Esophagus muscularis mucosa (tissue), 4 donors: ENCODE results near the gene SZRD1. TPM values are rescaled to one million over a fixed set of nuclear protein-coding genes. Genes with fewer than 3 reads are reported as not detected.

ENCODE experiments used
- DNase-seq: peaks from one replicate; pipeline ENCODE4 v3.0.0-alpha.2; 2017; ENCODE audit errors: extremely low spot score
- H3K27ac ChIP-seq, 4 donors: fragments of 200-600 bp; sonication (generic); replicated peaks in 1 of 4; 1 replicate in 3 of 4; 2 replicates in 1 of 4; pipeline ENCODE4 v1.5.1; 2016 to 2019; ENCODE audit warnings: mild to moderate bottlenecking in 1 of 4
- H3K27me3 ChIP-seq, 4 donors: fragments of 200-600 bp; sonication (generic); one replicate each; pipeline versions ENCODE4 v1.5.1 to v1.6.0; 2016 to 2019
- H3K36me3 ChIP-seq, 4 donors: fragments of 200-600 bp; sonication (generic); one replicate each; pipeline ENCODE4 v1.5.1; 2016 to 2019
- H3K4me1 ChIP-seq, 4 donors: fragments of 200-600 bp; sonication (generic); one replicate each; pipeline ENCODE4 v1.5.1; 2016 to 2019
- H3K4me3 ChIP-seq, 4 donors: fragments of 200-600 bp; sonication (generic); 1 replicate in 2 of 4; 2 replicates in 2 of 4; pipeline ENCODE4 v1.5.1; 2016 to 2019; ENCODE audit warnings: mild to moderate bottlenecking in 4 of 4, moderate library complexity in 1 of 4
- H3K9me3 ChIP-seq, 4 donors: fragments of 200-600 bp; sonication (generic); 1 replicate in 3 of 4; 2 replicates in 1 of 4; pipeline ENCODE4 v1.5.1; 2016 to 2019
- EP300 ChIP-seq: sonication (generic); formaldehyde crosslinking; IDR thresholded peaks from one replicate; pipeline ENCODE4 v1.6.1; 2017; ENCODE audit warnings: antibody characterized with exemption
- POLR2A ChIP-seq: fragments of 450-650 bp; IDR thresholded peaks from one replicate; pipeline ENCODE4 v1.6.1; 2017; ENCODE audit warnings: antibody characterized with exemption, moderate library complexity, mild to moderate bottlenecking, low read depth
- POLR2AphosphoS5 ChIP-seq, 2 donors: sonication (generic); formaldehyde crosslinking; IDR thresholded peaks; one replicate each; pipeline ENCODE4 v1.6.1; 2017; ENCODE audit warnings: antibody characterized with exemption in 2 of 2
- WGBS: methylation state at CpG from one replicate; pipeline ENCODE4 v1.1.5; 2018; 5-methylcytosine and 5-hydroxymethylcytosine counted together
- intact Hi-C: fragments of 100-400 bp; cut with DNase I; formaldehyde crosslinking; loops from one replicate; pipeline ENCODE4 v1.15.1; 2023
- total RNA-seq, 4 donors: library from RNA; depleted of rRNA; stranded (reverse); fragments of >200 nt; gene quantifications; one replicate each; pipeline versions ENCODE4 v1.1.0 to v1.2.1, GENCODE V29; 2016
- TF ChIP-seq, protein P1 (sequence below), 3 experiments: fragments of 200-600 bp in 2 of 3; fragments of 450-650 bp in 1 of 3; sonication (generic) in 2 of 3; IDR thresholded peaks; one replicate each; pipeline ENCODE4 v1.5.1; 2017 to 2019; ENCODE audit warnings: antibody characterized with exemption in 3 of 3, mild to moderate bottlenecking in 2 of 3, moderate library complexity in 1 of 3

SZRD1 gene
- total RNA-seq, 4 donors from 2014 or later: 70.2 to 110 (median 98.3) TPM

DNA sequence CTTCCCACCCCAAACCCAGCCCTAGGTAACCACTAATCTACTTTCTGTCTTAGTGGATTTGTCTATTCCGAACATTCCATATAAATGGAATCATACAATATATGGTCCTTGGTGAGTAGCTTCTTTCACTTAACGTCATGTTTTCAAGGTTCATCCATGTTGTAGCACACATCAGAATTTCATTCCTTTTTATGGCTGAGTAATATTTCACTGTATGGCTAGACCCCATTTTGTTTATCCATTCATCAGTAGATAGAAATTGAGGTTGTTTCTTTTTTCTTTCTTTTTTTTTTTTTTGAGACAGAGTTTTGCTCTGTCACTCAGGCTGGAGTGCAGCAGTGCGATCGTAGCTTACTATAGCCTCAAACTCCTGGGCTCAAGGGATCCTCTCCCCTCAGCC, 67.0 kb downstream of the SZRD1 start:
- no peak for DNase-seq
- H3K27me3 ChIP-seq: peaks cover 0 to 4% (median 0%) of the 10 kb centered on the region in 4 donors
- intact Hi-C loops: no loop called here
- H3K4me3 ChIP-seq: no peak overlapping the region
- H3K9me3 ChIP-seq: no peaks in the 10 kb centered on the region
- 97% methylated on average over 4 of the region's 4 CpGs for WGBS
- H3K27ac ChIP-seq: no peak overlapping the region
- no peaks in the 10 kb centered on the region for H3K4me1 ChIP-seq
- TF ChIP-seq POLR2A (no peak), EP300 (no peak), POLR2AphosphoS5 (IDR thresholded peaks at IDR 0.05) (no peak)
- TF ChIP-seq, protein P1, sequence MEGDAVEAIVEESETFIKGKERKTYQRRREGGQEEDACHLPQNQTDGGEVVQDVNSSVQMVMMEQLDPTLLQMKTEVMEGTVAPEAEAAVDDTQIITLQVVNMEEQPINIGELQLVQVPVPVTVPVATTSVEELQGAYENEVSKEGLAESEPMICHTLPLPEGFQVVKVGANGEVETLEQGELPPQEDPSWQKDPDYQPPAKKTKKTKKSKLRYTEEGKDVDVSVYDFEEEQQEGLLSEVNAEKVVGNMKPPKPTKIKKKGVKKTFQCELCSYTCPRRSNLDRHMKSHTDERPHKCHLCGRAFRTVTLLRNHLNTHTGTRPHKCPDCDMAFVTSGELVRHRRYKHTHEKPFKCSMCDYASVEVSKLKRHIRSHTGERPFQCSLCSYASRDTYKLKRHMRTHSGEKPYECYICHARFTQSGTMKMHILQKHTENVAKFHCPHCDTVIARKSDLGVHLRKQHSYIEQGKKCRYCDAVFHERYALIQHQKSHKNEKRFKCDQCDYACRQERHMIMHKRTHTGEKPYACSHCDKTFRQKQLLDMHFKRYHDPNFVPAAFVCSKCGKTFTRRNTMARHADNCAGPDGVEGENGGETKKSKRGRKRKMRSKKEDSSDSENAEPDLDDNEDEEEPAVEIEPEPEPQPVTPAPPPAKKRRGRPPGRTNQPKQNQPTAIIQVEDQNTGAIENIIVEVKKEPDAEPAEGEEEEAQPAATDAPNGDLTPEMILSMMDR (IDR thresholded peaks at IDR 0.05): no peak
- no peaks in the 10 kb centered on the region for H3K36me3 ChIP-seq

- no peaks in the 10 kb centered on the region for H3K9me3 ChIP-seq
- TF ChIP-seq, protein P1 (IDR thresholded peaks at IDR 0.05): no peak
- TF ChIP-seq EP300: no peak
- TF ChIP-seq POLR2A: no peak
- no peak for TF ChIP-seq POLR2AphosphoS5 (IDR thresholded peaks at IDR 0.05)
- no peaks in the 10 kb centered on the region for H3K4me1 ChIP-seq
- H3K36me3 ChIP-seq: no peaks in the 10 kb centered on the region
- 58% methylated on average over 2 of the region's 2 CpGs for WGBS
- no peak for DNase-seq
- no peak overlapping the region for H3K27ac ChIP-seq
- H3K4me3 ChIP-seq: no peak overlapping the region
- intact Hi-C loops: no loop called here
- H3K27me3 ChIP-seq: peaks cover 0 to 4% (median 0%) of the 10 kb centered on the region in 4 donors
Measured at GRCh38 chr1:16434501-16434900, 67.5 kb downstream of the SZRD1 start.

GRCh38 chr1:16436946-16437474, 70.0 kb downstream of the SZRD1 start, which contains the start of gene SPATA21:
Gene SPATA21 (minus strand): TSS chr1:16437424. CDS start chr1:16431371, 6,053 bp downstream.
- Histone ChIP-seq H3K4me1 (peaks cover 12 to 20% (median 17%) of the 10 kb centered on the region in 4 donors), H3K4me3 (no peak within 1 kb of the TSS), H3K9me3 (no peaks in the 10 kb centered on the region), H3K27ac (no peak within 1 kb of the TSS), H3K27me3 (peaks cover 0 to 4% (median 0%) of the 10 kb centered on the region in 4 donors), H3K36me3 (no peaks in the 10 kb centered on the region)
- WGBS: 69% methylated on average over 3 of the region's 3 CpGs
- no peak for DNase-seq
- intact Hi-C loops: no loop called here
- no peak for TF ChIP-seq EP300
- TF ChIP-seq POLR2A: no peak
- TF ChIP-seq, protein P1 (IDR thresholded peaks at IDR 0.05): no peak
- TF ChIP-seq POLR2AphosphoS5 (IDR thresholded peaks at IDR 0.05): no peak

DNA sequence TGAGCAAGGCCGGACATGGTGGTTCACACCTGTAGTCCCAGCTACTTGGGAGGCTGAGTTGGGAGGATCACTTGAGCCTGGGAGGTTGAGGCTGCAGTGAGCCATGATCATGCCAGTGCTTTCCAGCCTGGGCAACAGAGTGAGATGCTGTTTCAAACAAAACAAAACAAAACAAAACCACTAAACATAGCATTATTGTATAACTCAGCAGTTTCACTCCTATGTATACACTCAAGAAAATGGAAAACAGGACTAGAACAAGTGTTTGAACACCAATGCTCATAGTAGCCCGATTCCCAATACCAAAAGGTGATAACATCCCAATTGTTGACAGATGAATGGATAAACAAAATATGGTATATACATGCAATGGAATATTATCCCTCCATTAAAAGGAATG, 71.5 kb downstream of the SZRD1 start:
- peaks cover 27 to 35% (median 30%) of the 10 kb centered on the region in 4 donors for H3K4me1 ChIP-seq
- intact Hi-C loops: no loop called here
- H3K27me3 ChIP-seq: no peaks in the 10 kb centered on the region
- DNase-seq: no peak
- peaks cover 0 to 7% (median 3%) of the 10 kb centered on the region in 4 donors for H3K36me3 ChIP-seq
- H3K27ac ChIP-seq: no peak overlapping the region
- no peak overlapping the region for H3K4me3 ChIP-seq
- TF ChIP-seq POLR2A (no peak), EP300 (no peak), POLR2AphosphoS5 (IDR thresholded peaks at IDR 0.05) (no peak)
- TF ChIP-seq, protein P1 (IDR thresholded peaks at IDR 0.05): no peak
- H3K9me3 ChIP-seq: no peaks in the 10 kb centered on the region
- 93% methylated on average over 2 of the region's 2 CpGs for WGBS

DNA sequence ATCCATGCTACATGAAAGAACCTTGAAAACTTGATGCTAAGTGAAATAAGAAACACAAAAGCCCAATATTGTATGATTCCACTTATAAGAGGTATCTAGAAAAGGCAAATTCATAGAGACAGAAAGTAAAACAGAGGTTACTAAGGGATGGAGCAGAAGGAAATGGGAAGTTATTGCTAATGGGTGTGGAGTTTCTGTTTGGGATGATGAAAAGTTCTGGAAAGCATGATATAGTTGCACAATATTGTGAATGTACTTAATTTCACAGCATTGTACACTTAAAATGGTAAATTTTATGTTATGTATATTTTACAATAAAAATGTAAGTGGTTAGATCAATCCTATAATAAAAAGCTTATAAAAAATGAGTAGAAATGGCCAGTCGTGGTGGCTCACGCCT, 71.9 kb downstream of the SZRD1 start:
- WGBS: 89% methylated on average over 2 of the region's 2 CpGs
- Histone ChIP-seq H3K9me3 (no peaks in the 10 kb centered on the region), H3K36me3 (peaks cover 0 to 12% (median 7%) of the 10 kb centered on the region in 4 donors), H3K27ac (no peak overlapping the region), H3K4me1 (peaks cover 31 to 39% (median 35%) of the 10 kb centered on the region in 4 donors), H3K27me3 (no peaks in the 10 kb centered on the region), H3K4me3 (no peak overlapping the region)
- intact Hi-C loops: no loop called here
- no peak for DNase-seq
- TF ChIP-seq POLR2A (no peak), POLR2AphosphoS5 (IDR thresholded peaks at IDR 0.05) (no peak), EP300 (no peak)
- TF ChIP-seq, protein P1 (IDR thresholded peaks at IDR 0.05): no peak
